CD14-positive monocyte (primary cell): ENCODE measurements around the gene POC5. TPM values are rescaled to one million over a fixed set of nuclear protein-coding genes. Genes with fewer than 3 reads are reported as not detected.

ENCODE experiments used
- DNase-seq, 3 donors: peaks; one replicate each; pipeline ENCODE4 v3.0.0-alpha.2; 2011 to 2022
- H2AFZ ChIP-seq: 2 replicates; pipeline ENCODE4 v1.6.0; 2012; ENCODE audit warnings: mild to moderate bottlenecking, low read depth, low read length, inconsistent platforms; ENCODE audit not compliant: insufficient read depth, poor library complexity, severe bottlenecking
- H3K27ac ChIP-seq, 2 donors: 1 replicate in 1 of 2; 2 replicates in 1 of 2; pipeline ENCODE4 v1.5.1; 2012 to 2013; ENCODE audit warnings: low read length in 2 of 2, control low read depth in 1 of 2, inconsistent platforms in 1 of 2, low read depth in 1 of 2, mild to moderate bottlenecking in 1 of 2
- H3K27me3 ChIP-seq, 2 donors: one replicate each; pipeline versions ENCODE4 v1.6.0 to v1.6.1; 2011 to 2013; ENCODE audit warnings: low read length in 2 of 2; ENCODE audit not compliant: control insufficient read depth in 2 of 2, insufficient read depth in 2 of 2
- H3K36me3 ChIP-seq, 2 donors: replicated peaks in 1 of 2; 1 replicate in 1 of 2; 2 replicates in 1 of 2; pipeline versions ENCODE4 v1.5.1 to v1.6.1; 2012 to 2013; ENCODE audit warnings: low read length in 2 of 2, control low read depth in 1 of 2, inconsistent platforms in 1 of 2, mild to moderate bottlenecking in 1 of 2; ENCODE audit not compliant: insufficient read depth in 2 of 2, control insufficient read depth in 1 of 2
- H3K4me1 ChIP-seq, 2 donors: 1 replicate in 1 of 2; 2 replicates in 1 of 2; pipeline versions ENCODE4 v1.5.1 to v1.6.1; 2012 to 2013; ENCODE audit warnings: low read length in 2 of 2, control low read depth in 1 of 2, inconsistent platforms in 1 of 2, mild to moderate bottlenecking in 1 of 2, moderate library complexity in 1 of 2; ENCODE audit not compliant: insufficient read depth in 2 of 2, control insufficient read depth in 1 of 2
- H3K4me2 ChIP-seq: replicated peaks from 2 replicates; pipeline ENCODE3; 2012; ENCODE audit warnings: low read length, moderate library complexity, mild to moderate bottlenecking; ENCODE audit not compliant: poor library complexity, severe bottlenecking; ENCODE audit errors: extremely low read depth
- H3K4me3 ChIP-seq, 3 experiments: fragments of 200-600 bp in 1 of 3; sonication (generic) in 1 of 3; replicated peaks in 1 of 3; 1 replicate in 2 of 3; 2 replicates in 1 of 3; pipeline ENCODE4 v1.5.1; 2011 to 2013; ENCODE audit warnings: low read length in 3 of 3, mild to moderate bottlenecking in 3 of 3, control low read depth in 2 of 3, low read depth in 2 of 3, inconsistent platforms in 1 of 3, moderate library complexity in 1 of 3
- H3K79me2 ChIP-seq: 2 replicates; pipeline ENCODE4 v1.6.0; 2012; ENCODE audit warnings: mild to moderate bottlenecking, control low read depth, inconsistent platforms, low read length, moderate library complexity; ENCODE audit not compliant: insufficient read depth
- H3K9ac ChIP-seq: 2 replicates; pipeline ENCODE4 v1.6.0; 2017; ENCODE audit warnings: low read length, mild to moderate bottlenecking; ENCODE audit not compliant: insufficient read depth, poor library complexity, severe bottlenecking
- H3K9me3 ChIP-seq, 2 donors: replicated peaks in 1 of 2; 1 replicate in 1 of 2; 2 replicates in 1 of 2; pipeline versions ENCODE4 v1.5.1 to v1.6.1; 2012 to 2013; ENCODE audit warnings: low read length in 2 of 2, control low read depth in 1 of 2; ENCODE audit not compliant: control insufficient read depth in 1 of 2, insufficient read depth in 1 of 2
- H4K20me1 ChIP-seq: 2 replicates; pipeline ENCODE4 v1.6.0; 2012; ENCODE audit warnings: mild to moderate bottlenecking, low read length, control low read depth, moderate library complexity; ENCODE audit not compliant: insufficient read depth
- H3K27ac Mint-ChIP-seq, 7 donors: one replicate each; pipeline ENCODE4 v1.8.0; 2020; ENCODE audit warnings: mild to moderate bottlenecking in 7 of 7, mixed read lengths in 7 of 7, moderate library complexity in 6 of 7, inconsistent platforms in 2 of 7
- H3K27me3 Mint-ChIP-seq, 3 donors: one replicate each; pipeline ENCODE4 v1.8.0; 2021 to 2022; ENCODE audit warnings: low read depth in 3 of 3, mild to moderate bottlenecking in 3 of 3, mixed read lengths in 3 of 3, moderate library complexity in 3 of 3, inconsistent platforms in 1 of 3
- H3K36me3 Mint-ChIP-seq, 2 donors: one replicate each; pipeline ENCODE4 v1.8.0; 2020; ENCODE audit warnings: mixed read lengths in 2 of 2, inconsistent platforms in 1 of 2, mild to moderate bottlenecking in 1 of 2
- H3K4me1 Mint-ChIP-seq: one replicate; pipeline ENCODE4 v1.8.0; 2020; ENCODE audit warnings: mild to moderate bottlenecking, mixed read lengths
- H3K4me3 Mint-ChIP-seq, 2 donors: one replicate each; pipeline ENCODE4 v1.8.0; 2020; ENCODE audit warnings: mild to moderate bottlenecking in 2 of 2, mixed read lengths in 2 of 2, moderate library complexity in 1 of 2
- H3K9me3 Mint-ChIP-seq, 7 donors: one replicate each; pipeline ENCODE4 v1.8.0; 2020 to 2022; ENCODE audit warnings: mixed read lengths in 7 of 7, mild to moderate bottlenecking in 6 of 7, moderate library complexity in 6 of 7, inconsistent platforms in 2 of 7
- CTCF ChIP-seq: fragments of 200-600 bp; IDR thresholded peaks from one replicate; pipeline ENCODE4 v1.8.0; 2022; ENCODE audit warnings: antibody characterized with exemption, mild to moderate bottlenecking
- WGBS: methylation state at CpG from one replicate; pipeline ENCODE4 v1.1.5; 2013; ENCODE audit warnings: missing lambda C conversion rate; ENCODE audit not compliant: insufficient coverage; 5-methylcytosine and 5-hydroxymethylcytosine counted together
- intact Hi-C, 2 donors: fragments of 100-400 bp; cut with micrococcal nuclease; formaldehyde crosslinking; loops; one replicate each; pipeline versions ENCODE4 v1.15.0 to v1.15.1; 2023
- polyA plus RNA-seq, 3 donors: library from polyadenylated mRNA; depleted of rRNA in 1 of 3; unstranded in 2 of 3; stranded (reverse) in 1 of 3; fragments of 300-500 nt in 2 of 3; fragments of >200 nt in 1 of 3; fragmentation: Illumina TruSeq in 2 of 3; gene quantifications; 1 replicate in 2 of 3; 2 replicates in 1 of 3; pipeline ENCODE4 v1.2.3, GENCODE V29; 2012 to 2021

POC5 gene
- polyA plus RNA-seq, 3 donors, result 4.3 to 13.5 (median 5.5) TPM

- Histone ChIP-seq H2AFZ (no peak overlapping the region), H3K27me3 (no peaks in the 10 kb centered on the region), H3K9ac (no peak overlapping the region), H3K4me2 (no peak overlapping the region), H3K4me3 (no peak overlapping the region), H3K4me1 (peaks cover 14 to 18% of the 10 kb centered on the region in 2 donors), H3K36me3 (peaks cover 38 to 81% of the 10 kb centered on the region in 2 donors), H3K27ac (no peak overlapping the region), H3K9me3 (no peaks in the 10 kb centered on the region), H3K79me2 (peaks cover 23% of the 10 kb centered on the region), H4K20me1 (no peaks in the 10 kb centered on the region)
- intact Hi-C loops, result no loop called here
- Mint-ChIP-seq H3K4me3 (no peak overlapping the region), H3K27ac (no peak overlapping the region), H3K36me3 (peaks cover 38 to 57% of the 10 kb centered on the region in 2 donors), H3K9me3 (peaks cover 0 to 1% (median 0%) of the 10 kb centered on the region in 7 donors), H3K4me1 (peaks cover 13% of the 10 kb centered on the region), H3K27me3 (no peaks in the 10 kb centered on the region)
- DNase-seq, result no peak
- 88% methylated on average over 3 of the region's 3 CpGs for WGBS
- no peak for TF ChIP-seq CTCF
These were observed 10.5 kb downstream of the POC5 start for GRCh38 chr5:75706775-75707174.

GRCh38 chr5:75706016-75706415 is 11.2 kb downstream of the POC5 start:
- peaks cover 10% of the 10 kb centered on the region for H3K4me1 Mint-ChIP-seq
- peaks cover 21% of the 10 kb centered on the region for H3K79me2 ChIP-seq

More at GRCh38 chr5:75706016-75706415, 11.2 kb downstream of the POC5 start:
- intact Hi-C loops, result no loop called here
- WGBS, result no CpG with 5 or more reads among the region's 1 CpG
- peaks cover 0 to 3% (median 0%) of the 10 kb centered on the region in 7 donors for H3K9me3 Mint-ChIP-seq
- Histone ChIP-seq H3K27ac (no peak overlapping the region), H3K9me3 (no peaks in the 10 kb centered on the region), H3K4me1 (peaks cover 11 to 15% of the 10 kb centered on the region in 2 donors), H4K20me1 (no peaks in the 10 kb centered on the region), H3K9ac (no peak overlapping the region), H3K4me3 (no peak overlapping the region), H3K4me2 (no peak overlapping the region), H2AFZ (no peak overlapping the region), H3K36me3 (peaks cover 40 to 80% of the 10 kb centered on the region in 2 donors), H3K27me3 (no peaks in the 10 kb centered on the region)
- TF ChIP-seq CTCF, result no peak
- H3K36me3 Mint-ChIP-seq, result peaks cover 39 to 58% of the 10 kb centered on the region in 2 donors
- H3K27me3 Mint-ChIP-seq, result no peaks in the 10 kb centered on the region
- H3K4me3 Mint-ChIP-seq, result no peak overlapping the region
- H3K27ac Mint-ChIP-seq, result no peak overlapping the region
- DNase-seq, result no peak
